ENCODE data around the gene PPFIA1. TPM values are rescaled to one million over a fixed set of nuclear protein-coding genes. Genes with fewer than 3 reads are reported as not detected.
A peak's percentile ranks its signal among the peaks of the same experiment; 100 is the strongest.
"Not testable (repeated sequence)": the region's sequence is repeated elsewhere in the genome, so short reads cannot be mapped to it uniquely, and the experiment has no call there.

PPFIA1 gene
- total RNA-seq, 1 donor from 2014 or later = 21.9 TPM

- ATAC-seq (no peak), DNase-seq (ENCODE audit: low spot score) (no peak)
These were observed 19.4 kb upstream of the PPFIA1 start for GRCh38 chr11:70250876-70251658.

- ATAC-seq (no peak), DNase-seq (ENCODE audit: low spot score) (no peak)
These were observed 18.7 kb upstream of the PPFIA1 start for GRCh38 chr11:70251659-70252321.

GRCh38 chr11:70252844-70253243 is 17.6 kb upstream of the PPFIA1 start:
- DNase-seq (ENCODE audit: low spot score) (no peak), ATAC-seq (no peak)

DNA sequence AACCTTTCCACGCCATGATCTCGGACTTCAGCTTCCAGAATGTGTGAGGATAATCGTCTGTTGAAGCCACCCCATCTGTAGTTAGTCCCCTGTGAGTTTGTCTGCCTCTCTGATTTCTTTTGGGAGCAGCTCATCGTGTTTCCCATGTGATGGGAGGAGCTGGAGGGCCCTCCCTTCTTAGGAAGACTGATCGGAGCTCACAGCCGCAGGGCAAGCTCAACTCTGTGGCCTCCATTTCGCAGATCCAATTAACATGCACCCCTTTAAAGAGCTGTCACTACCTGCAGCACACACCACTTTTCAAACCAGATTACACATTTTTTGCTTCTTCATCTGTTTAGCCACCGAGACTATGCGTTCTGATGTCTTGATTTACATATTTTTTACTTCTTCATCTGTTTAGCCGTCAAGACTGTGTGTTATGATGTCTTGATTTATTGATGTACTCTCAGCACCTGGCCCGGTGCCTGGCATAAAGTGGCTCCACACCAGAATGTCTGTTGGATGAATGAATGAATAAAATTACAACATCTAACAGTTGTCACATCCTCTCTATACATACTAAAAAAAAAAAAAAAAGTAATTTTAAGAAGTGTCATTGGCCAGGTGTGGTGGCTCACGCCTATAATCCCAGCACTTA is 14.9 kb upstream of the PPFIA1 start:
- DNase-seq (ENCODE audit: low spot score) = no peak
- no peak for ATAC-seq

- not testable (repeated sequence) for ATAC-seq; DNase-seq (ENCODE audit: low spot score)
These were observed 11.4 kb upstream of the PPFIA1 start for GRCh38 chr11:70259077-70259476.

DNA sequence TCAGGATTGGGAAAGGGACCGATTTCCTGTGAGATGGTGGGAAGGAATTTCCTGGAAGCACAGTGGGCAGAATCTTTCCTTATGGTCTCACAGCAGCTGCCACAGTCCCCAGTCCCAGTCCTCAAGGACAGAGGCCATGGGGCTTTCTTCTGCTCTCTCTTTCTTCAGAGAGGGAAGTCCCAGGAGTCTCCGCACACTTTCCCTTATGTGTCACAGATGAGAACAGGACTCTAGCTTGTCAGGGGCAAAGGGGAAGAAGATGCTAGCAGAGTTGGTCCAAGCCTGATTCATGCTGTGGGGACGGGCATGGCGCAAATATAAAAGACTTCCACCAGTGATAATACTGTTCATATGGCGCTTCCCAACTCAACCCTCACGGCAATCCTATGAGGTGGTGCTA is 7.5 kb upstream of the PPFIA1 start:
- DNase-seq (ENCODE audit: low spot score) = no peak

GRCh38 chr11:70263363-70263762 is 7.1 kb upstream of the PPFIA1 start:
- no peak for DNase-seq (ENCODE audit: low spot score)
- no peak for ATAC-seq

More for the DNA sequence above, 7.5 kb upstream of the PPFIA1 start:
- ATAC-seq = no peak

DNA sequence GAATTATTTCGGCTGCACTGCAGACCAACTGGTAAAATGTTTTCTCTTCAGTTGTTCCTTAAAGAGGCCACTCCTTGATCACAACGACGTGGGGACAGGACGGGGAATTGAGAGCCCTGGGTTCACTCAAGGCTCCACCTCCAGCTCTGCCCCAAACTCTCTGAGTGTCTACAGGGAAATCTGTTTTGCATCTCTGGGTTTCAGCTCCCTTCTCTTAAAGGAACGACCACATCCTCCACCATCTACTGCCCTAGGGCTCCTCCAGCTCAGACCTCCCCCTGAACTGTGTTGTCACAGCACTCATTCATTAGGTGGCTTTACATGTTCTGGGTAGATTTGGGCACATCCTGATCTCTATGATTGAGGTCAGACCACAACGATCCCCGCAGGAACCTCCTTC is 5.1 kb upstream of the PPFIA1 start:
- DNase-seq (ENCODE audit: low spot score) (no peak), ATAC-seq (no peak)

- DNase-seq (ENCODE audit: low spot score) (no peak), ATAC-seq (no peak)
These were observed 3.0 kb upstream of the PPFIA1 start for GRCh38 chr11:70267405-70267950.

DNA sequence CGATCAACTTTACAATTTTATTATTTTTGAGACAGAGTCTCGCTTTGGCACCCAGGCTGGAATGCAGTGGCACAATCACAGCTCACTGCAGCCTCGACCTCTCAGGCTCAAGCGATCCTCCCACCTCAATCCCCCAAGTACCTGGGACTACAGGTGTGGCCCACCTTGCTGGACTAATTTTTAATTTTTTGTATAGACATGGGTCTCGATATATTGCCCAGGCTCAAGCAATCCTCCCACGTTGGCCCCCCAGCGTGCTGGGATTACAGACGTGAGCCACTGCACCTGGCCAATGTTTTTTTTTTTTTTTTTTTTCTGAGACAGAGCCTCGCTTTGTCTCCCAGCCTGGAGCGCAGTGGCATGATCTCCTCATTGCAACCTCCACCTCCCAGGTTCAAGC is 2.0 kb upstream of the PPFIA1 start:
- ATAC-seq = no peak
- DNase-seq (ENCODE audit: low spot score) = no peak

DNA sequence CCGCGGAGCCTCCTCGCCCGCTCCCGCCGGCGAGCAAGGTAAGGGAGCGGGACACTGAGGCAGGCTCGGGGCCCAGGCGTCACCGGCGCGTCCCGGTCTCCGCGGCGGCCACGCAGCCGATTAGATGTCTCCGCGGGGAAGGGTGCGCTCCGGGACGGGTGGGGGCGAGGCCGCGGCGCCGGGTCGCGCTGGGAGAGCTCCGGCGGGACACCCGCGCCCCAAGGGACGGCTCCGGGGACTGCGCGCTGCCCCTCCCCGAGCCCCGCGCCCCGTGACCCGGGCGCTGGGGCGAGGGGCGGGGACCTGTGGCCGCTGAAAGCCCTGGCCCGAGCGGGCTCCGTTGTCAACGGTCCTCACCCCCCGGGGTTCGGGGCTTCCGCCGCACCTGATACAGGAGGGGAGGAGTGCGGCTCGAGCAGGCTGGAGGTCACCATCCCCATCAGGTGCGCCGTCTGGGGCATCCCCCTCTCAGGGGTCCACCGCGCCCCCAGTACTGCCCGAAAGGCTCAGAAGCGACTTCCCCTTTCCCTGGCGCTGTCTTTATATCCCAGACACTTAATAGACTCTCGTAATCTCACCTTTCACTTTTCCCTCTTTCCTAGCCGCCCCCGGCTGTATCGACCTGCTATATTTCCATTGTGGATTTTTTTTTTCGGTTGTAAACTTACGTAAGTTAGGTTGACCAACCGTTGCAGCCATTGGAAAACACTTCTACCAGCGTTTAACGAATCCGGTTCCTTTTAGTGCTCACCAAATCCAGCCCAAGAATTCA is 573 bp downstream of the PPFIA1 start:
- ATAC-seq = peak; percentile 52
- peak; percentile 58 for DNase-seq (ENCODE audit: low spot score)

- ATAC-seq = no peak
- DNase-seq (ENCODE audit: low spot score) = no peak
These were observed 1.1 kb downstream of the PPFIA1 start for GRCh38 chr11:70271649-70271953.

DNA sequence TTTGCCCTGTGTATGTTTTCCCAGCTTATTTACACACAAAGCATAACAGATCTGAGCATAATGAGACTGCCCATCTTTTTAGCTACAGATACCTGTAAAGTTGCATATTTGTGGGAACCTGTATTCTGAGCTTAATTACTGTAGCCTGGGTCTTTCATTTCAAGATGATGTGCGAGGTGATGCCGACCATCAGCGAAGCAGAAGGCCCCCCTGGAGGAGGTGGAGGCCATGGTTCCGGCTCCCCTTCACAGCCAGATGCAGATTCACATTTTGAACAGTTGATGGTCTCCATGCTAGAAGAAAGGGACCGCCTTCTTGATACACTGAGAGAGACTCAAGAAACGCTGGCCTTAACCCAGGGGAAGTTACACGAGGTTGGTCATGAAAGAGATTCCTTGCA is 1.5 kb downstream of the PPFIA1 start:
- DNase-seq (ENCODE audit: low spot score) = no peak
- no peak for ATAC-seq

- DNase-seq (ENCODE audit: low spot score) (no peak), ATAC-seq (no peak)
These were observed 8.5 kb downstream of the PPFIA1 start for GRCh38 chr11:70278994-70279393.

DNA sequence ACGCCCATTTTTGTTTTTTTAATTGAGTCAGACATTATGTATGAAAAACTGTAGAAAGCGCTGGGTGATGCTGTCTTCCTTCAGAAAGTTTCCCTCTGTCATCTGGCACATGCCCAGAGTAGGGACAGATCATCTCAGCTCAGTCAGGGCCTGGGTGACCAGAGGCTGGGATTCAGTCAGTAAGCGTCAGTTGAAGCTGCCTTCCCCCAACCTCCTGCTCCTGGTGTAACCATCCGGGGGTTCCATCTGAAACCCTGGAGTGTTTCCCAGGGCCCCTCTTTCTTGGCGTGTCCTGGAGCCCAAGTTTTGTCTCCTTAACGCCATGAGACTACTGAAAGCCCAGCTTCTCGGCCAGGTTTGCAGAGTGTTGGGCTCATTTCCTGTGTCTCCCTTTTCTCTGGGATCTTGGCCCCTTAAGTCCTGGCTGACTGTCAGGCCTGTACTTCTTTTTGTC is 10.7 kb downstream of the PPFIA1 start:
- ATAC-seq = no peak
- DNase-seq (ENCODE audit: low spot score) = no peak

- ATAC-seq (no peak), DNase-seq (ENCODE audit: low spot score) (no peak)
These were observed 11.5 kb downstream of the PPFIA1 start for GRCh38 chr11:70282012-70282411.

- ATAC-seq (no peak), DNase-seq (ENCODE audit: low spot score) (no peak)
These were observed 18.2 kb downstream of the PPFIA1 start for GRCh38 chr11:70288721-70289120.

DNA sequence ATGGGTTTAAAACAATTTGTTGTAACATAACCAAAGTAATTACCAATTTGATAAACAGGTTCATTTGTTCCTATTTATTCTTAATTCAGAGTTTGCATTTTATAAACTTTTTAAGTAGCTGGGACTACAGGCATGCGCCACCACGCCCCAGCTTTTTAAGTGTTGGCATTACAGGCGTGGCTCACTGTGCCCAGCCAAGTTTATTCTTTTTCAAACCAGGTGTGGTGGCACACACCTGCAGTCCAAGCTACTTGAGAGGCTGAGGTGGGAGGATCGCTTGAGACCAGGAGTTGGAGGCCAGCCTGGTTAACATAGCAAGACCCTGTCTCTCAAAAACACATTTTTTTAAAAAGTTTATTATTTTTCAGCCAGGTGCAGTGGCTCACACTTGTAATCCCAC is 19.1 kb downstream of the PPFIA1 start:
- DNase-seq (ENCODE audit: low spot score) (peak; percentile 27), ATAC-seq (no peak)

GRCh38 chr11:70290361-70291065 is 20.0 kb downstream of the PPFIA1 start:
- DNase-seq (ENCODE audit: low spot score) (peak; percentile 8), ATAC-seq (no peak)

DNA sequence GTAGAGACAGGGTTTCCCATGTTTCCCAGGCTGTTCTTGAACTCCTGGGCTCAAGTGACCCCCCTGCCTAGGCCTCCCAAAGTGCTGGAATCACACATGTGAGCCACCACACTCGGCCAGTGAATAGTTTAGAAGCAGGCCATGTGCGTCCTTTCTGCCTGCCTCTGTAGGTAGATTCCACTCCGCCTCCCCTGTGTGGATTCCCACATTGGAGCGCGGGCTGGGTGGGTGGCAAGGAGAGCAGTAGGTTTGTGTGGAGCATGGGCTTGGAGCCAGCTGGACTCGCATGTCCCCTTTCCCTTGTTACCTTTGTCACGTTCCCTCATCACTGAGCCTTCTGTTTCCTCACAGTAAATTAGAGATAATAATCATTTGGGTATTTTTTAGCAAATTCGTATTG is 21.7 kb downstream of the PPFIA1 start:
- DNase-seq (ENCODE audit: low spot score) = peak; percentile 19
- no peak for ATAC-seq

Data from left lobe of liver (tissue), 2 donors.